Karpas-422 (cell line): ENCODE measurements around the gene ZDHHC22. TPM values are rescaled to one million over a fixed set of nuclear protein-coding genes. Genes with fewer than 3 reads are reported as not detected.

Experiments used
- DNase-seq: peaks from one replicate; pipeline ENCODE4 v3.0.0-alpha.2; 2015
- H2AFZ ChIP-seq: fragments of 200-600 bp; sonication (generic); 2 replicates; pipeline ENCODE4 v1.6.1; 2014; ENCODE audit warnings: antibody characterized with exemption, low read length, mixed read lengths
- H3K27ac ChIP-seq: fragments of 200-600 bp; sonication (generic); 2 replicates; pipeline ENCODE4 v1.5.1; 2014; ENCODE audit warnings: mild to moderate bottlenecking, low read length, moderate library complexity
- H3K27me3 ChIP-seq: fragments of 200-600 bp; sonication (generic); 2 replicates; pipeline ENCODE4 v1.6.1; 2014; ENCODE audit warnings: low read length, mixed read lengths
- H3K36me3 ChIP-seq: fragments of 200-600 bp; sonication (generic); 2 replicates; pipeline ENCODE4 v1.6.1; 2014; ENCODE audit warnings: low read length, mixed read lengths; ENCODE audit not compliant: insufficient read depth
- H3K4me1 ChIP-seq: fragments of 200-600 bp; sonication (generic); 2 replicates; pipeline ENCODE4 v1.6.1; 2014; ENCODE audit warnings: mild to moderate bottlenecking, low read length, mixed read lengths
- H3K4me2 ChIP-seq: fragments of 200-600 bp; sonication (generic); 2 replicates; pipeline ENCODE4 v1.6.1; 2014; ENCODE audit warnings: low read length, low read depth, mild to moderate bottlenecking; ENCODE audit not compliant: poor library complexity, severe bottlenecking
- H3K4me3 ChIP-seq: fragments of 200-600 bp; sonication (generic); 2 replicates; pipeline ENCODE4 v1.5.1; 2014; ENCODE audit warnings: mild to moderate bottlenecking, antibody characterized with exemption, low read length, mixed read lengths
- H3K79me2 ChIP-seq: fragments of 200-600 bp; sonication (generic); 2 replicates; pipeline ENCODE4 v1.6.1; 2014; ENCODE audit warnings: mild to moderate bottlenecking, low read length, mixed read lengths
- H3K9ac ChIP-seq: fragments of 200-600 bp; sonication (generic); 2 replicates; pipeline ENCODE4 v1.6.0; 2014; ENCODE audit warnings: low read length
- H3K9me2 ChIP-seq: fragments of 200-600 bp; sonication (generic), shearing (Covaris generic); replicated peaks from 2 replicates; pipeline ENCODE4 v1.6.0; 2014; ENCODE audit warnings: mild to moderate bottlenecking, low read length, moderate library complexity; ENCODE audit not compliant: insufficient read depth
- H3K9me3 ChIP-seq: fragments of 300-700, 200-600 bp; sonication (generic); 2 replicates; pipeline ENCODE4 v1.6.1; 2014; ENCODE audit warnings: low read length, mixed read lengths
- H4K20me1 ChIP-seq: fragments of 200-600 bp; sonication (generic); 2 replicates; pipeline ENCODE4 v1.6.1; 2014; ENCODE audit warnings: mild to moderate bottlenecking, antibody characterized with exemption, low read length, low read depth; ENCODE audit not compliant: insufficient read depth
- total RNA-seq: library from RNA; depleted of rRNA; stranded (reverse); fragments of >200 nt; shearing (Covaris generic); gene quantifications from 2 replicates; pipeline ENCODE4 v1.2.3, GENCODE V29; 2014; ENCODE audit warnings: low replicate concordance

The ZDHHC22 gene
- total RNA-seq, 1 experiment from 2014 or later: not detected

- H3K4me1 ChIP-seq: peaks cover 36% of the 10 kb centered on the region
- no peak overlapping the region for H3K4me2 ChIP-seq
- no peak for DNase-seq
- H4K20me1 ChIP-seq: no peaks in the 10 kb centered on the region; the same call in 1 of the 2 replicates
- no peak overlapping the region for H2AFZ ChIP-seq
- no peaks in the 10 kb centered on the region for H3K36me3 ChIP-seq
- no peak overlapping the region for H3K4me3 ChIP-seq
- H3K79me2 ChIP-seq: peaks cover 40% of the 10 kb centered on the region
- H3K9me3 ChIP-seq: no peaks in the 10 kb centered on the region
- no peak overlapping the region for H3K27ac ChIP-seq
- no peaks in the 10 kb centered on the region for H3K27me3 ChIP-seq
- H3K9ac ChIP-seq: no peak overlapping the region
- no peaks in the 10 kb centered on the region for H3K9me2 ChIP-seq
Observed at GRCh38 chr14:77102154-77102553, 39.4 kb downstream of the ZDHHC22 start.

GRCh38 chr14:77100961-77101360 lies 40.6 kb downstream of the ZDHHC22 start:
- Histone ChIP-seq H3K4me1 (peaks cover 44% of the 10 kb centered on the region), H3K9me3 (no peaks in the 10 kb centered on the region), H3K9me2 (no peaks in the 10 kb centered on the region), H3K4me3 (peak overlapping the region; percentile 49), H3K79me2 (peaks cover 43% of the 10 kb centered on the region), H3K4me2 (peak overlapping the region; percentile 66), H4K20me1 (no peaks in the 10 kb centered on the region; the same call in 1 of the 2 replicates), H3K27me3 (no peaks in the 10 kb centered on the region), H3K36me3 (no peaks in the 10 kb centered on the region), H3K27ac (peak overlapping the region; percentile 70), H2AFZ (no peak overlapping the region; the same call in 1 of the 2 replicates), H3K9ac (peak overlapping the region; percentile 32)
- peak; percentile 84 for DNase-seq

- peaks cover 42% of the 10 kb centered on the region for H3K79me2 ChIP-seq
- peak overlapping the region; percentile 80 for H3K9ac ChIP-seq
- no peak overlapping the region for H3K27ac ChIP-seq
- no peak for DNase-seq
- H4K20me1 ChIP-seq: no peaks in the 10 kb centered on the region; the same call in 1 of the 2 replicates
- no peaks in the 10 kb centered on the region for H3K9me3 ChIP-seq
- H3K4me1 ChIP-seq: peaks cover 44% of the 10 kb centered on the region
- H3K9me2 ChIP-seq: no peaks in the 10 kb centered on the region
- no peaks in the 10 kb centered on the region for H3K27me3 ChIP-seq
- H3K4me2 ChIP-seq: peak overlapping the region; percentile 87
- H3K36me3 ChIP-seq: no peaks in the 10 kb centered on the region
- H3K4me3 ChIP-seq: peak overlapping the region; percentile 76
- no peak overlapping the region for H2AFZ ChIP-seq
Observed at GRCh38 chr14:77099425-77100167, 42.0 kb downstream of the ZDHHC22 start.

GRCh38 chr14:77098529-77099353 lies 42.9 kb downstream of the ZDHHC22 start:
- no peaks in the 10 kb centered on the region for H3K9me3 ChIP-seq
- H2AFZ ChIP-seq: peak overlapping the region; percentile 64; the same call in 1 of the 2 replicates
- H3K36me3 ChIP-seq: no peaks in the 10 kb centered on the region
- no peaks in the 10 kb centered on the region for H4K20me1 ChIP-seq
- DNase-seq: peak; percentile 62
- H3K27me3 ChIP-seq: no peaks in the 10 kb centered on the region
- H3K4me3 ChIP-seq: peak overlapping the region; percentile 76
- H3K9me2 ChIP-seq: no peaks in the 10 kb centered on the region
- no peak overlapping the region for H3K27ac ChIP-seq
- H3K79me2 ChIP-seq: peaks cover 36% of the 10 kb centered on the region
- peak overlapping the region; percentile 87 for H3K4me2 ChIP-seq
- peak overlapping the region; percentile 80 for H3K9ac ChIP-seq
- H3K4me1 ChIP-seq: peaks cover 44% of the 10 kb centered on the region

GRCh38 chr14:77097700-77098528 lies 43.7 kb downstream of the ZDHHC22 start, which contains the start of gene CIPC:
TSS of gene CIPC (plus strand) at chr14:77098258. CDS start at chr14:77105709, 7,451 bp downstream.
- no peaks in the 10 kb centered on the region for H3K27me3 ChIP-seq
- no peaks in the 10 kb centered on the region for H4K20me1 ChIP-seq
- H3K9ac ChIP-seq: peak within 1 kb of the TSS; percentile 80
- no peaks in the 10 kb centered on the region for H3K9me2 ChIP-seq
- H3K27ac ChIP-seq: peak within 1 kb of the TSS; percentile 63
- no peaks in the 10 kb centered on the region for H3K36me3 ChIP-seq
- peaks cover 29% of the 10 kb centered on the region for H3K79me2 ChIP-seq
- peak within 1 kb of the TSS; percentile 82 for H3K4me3 ChIP-seq
- DNase-seq: peak; percentile 100
- H3K4me1 ChIP-seq: peaks cover 44% of the 10 kb centered on the region
- H2AFZ ChIP-seq: peak within 1 kb of the TSS; percentile 68
- H3K9me3 ChIP-seq: no peaks in the 10 kb centered on the region
- H3K4me2 ChIP-seq: peak within 1 kb of the TSS; percentile 92

GRCh38 chr14:77097006-77097699 lies 44.4 kb downstream of the ZDHHC22 start:
- Histone ChIP-seq H2AFZ (peak overlapping the region; percentile 68), H3K9ac (peak overlapping the region; percentile 78), H3K4me2 (peak overlapping the region; percentile 92), H3K27ac (peak overlapping the region; percentile 63), H3K36me3 (no peaks in the 10 kb centered on the region), H4K20me1 (no peaks in the 10 kb centered on the region), H3K27me3 (no peaks in the 10 kb centered on the region), H3K9me3 (no peaks in the 10 kb centered on the region), H3K4me3 (peak overlapping the region; percentile 82), H3K4me1 (peaks cover 44% of the 10 kb centered on the region), H3K9me2 (no peaks in the 10 kb centered on the region), H3K79me2 (peaks cover 22% of the 10 kb centered on the region; the same call in 1 of the 2 replicates)
- no peak for DNase-seq

GRCh38 chr14:77094672-77095284 lies 46.8 kb downstream of the ZDHHC22 start:
- Histone ChIP-seq H3K27ac (no peak overlapping the region), H3K4me1 (peaks cover 23% of the 10 kb centered on the region), H3K9ac (no peak overlapping the region), H4K20me1 (no peaks in the 10 kb centered on the region), H3K79me2 (peaks cover 14% of the 10 kb centered on the region; the same call in 1 of the 2 replicates), H3K9me3 (peaks cover 9% of the 10 kb centered on the region; the same call in 1 of the 2 replicates), H3K9me2 (no peaks in the 10 kb centered on the region), H3K36me3 (no peaks in the 10 kb centered on the region), H3K27me3 (peaks cover 3% of the 10 kb centered on the region; the same call in 1 of the 2 replicates), H3K4me2 (no peak overlapping the region), H3K4me3 (no peak overlapping the region), H2AFZ (no peak overlapping the region)
- peak; percentile 96 for DNase-seq
